T-helper 2 cell treated with Interferon-gamma antibody and Interleukin-4, amounts not matched to agents 100 ng/mL and 5 ng/mL, for 36 hours (primary cell): ENCODE data around the gene NAXD. TPM values are rescaled to one million over a fixed set of nuclear protein-coding genes. Genes with fewer than 3 reads are reported as not detected.

ENCODE experiments used
- intact Hi-C: fragments of 100-400 bp; cut with micrococcal nuclease; formaldehyde crosslinking; loops from one replicate; pipeline ENCODE4 v1.15.1; 2023
- total RNA-seq: library from RNA; stranded (reverse); gene quantifications from 2 replicates; pipeline ENCODE4 v1.2.3, GENCODE V29; 2022

The NAXD gene
- total RNA-seq, 1 donor from 2014 or later, result 24.6 TPM

DNA sequence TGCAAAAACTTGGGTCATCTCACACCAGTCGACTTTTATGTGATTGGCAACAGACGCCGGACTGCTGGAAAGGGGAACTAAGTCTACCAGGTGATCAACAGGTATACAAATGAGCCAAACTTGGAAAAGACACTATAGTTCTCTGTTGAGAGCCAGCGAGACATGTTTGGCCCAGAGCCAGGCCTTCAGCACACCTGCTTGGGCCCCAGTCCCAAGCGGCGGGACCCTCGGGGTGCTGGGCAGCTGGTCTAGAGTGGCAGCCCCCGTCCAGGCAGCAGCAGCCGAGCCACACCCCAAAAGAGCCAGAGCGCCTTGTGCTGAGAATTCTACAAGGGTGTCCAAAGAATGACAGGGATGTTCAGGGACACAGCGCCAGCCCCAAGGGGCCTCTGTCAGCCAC, 28.0 kb downstream of the NAXD start:
- intact Hi-C loops, result no loop called here

DNA sequence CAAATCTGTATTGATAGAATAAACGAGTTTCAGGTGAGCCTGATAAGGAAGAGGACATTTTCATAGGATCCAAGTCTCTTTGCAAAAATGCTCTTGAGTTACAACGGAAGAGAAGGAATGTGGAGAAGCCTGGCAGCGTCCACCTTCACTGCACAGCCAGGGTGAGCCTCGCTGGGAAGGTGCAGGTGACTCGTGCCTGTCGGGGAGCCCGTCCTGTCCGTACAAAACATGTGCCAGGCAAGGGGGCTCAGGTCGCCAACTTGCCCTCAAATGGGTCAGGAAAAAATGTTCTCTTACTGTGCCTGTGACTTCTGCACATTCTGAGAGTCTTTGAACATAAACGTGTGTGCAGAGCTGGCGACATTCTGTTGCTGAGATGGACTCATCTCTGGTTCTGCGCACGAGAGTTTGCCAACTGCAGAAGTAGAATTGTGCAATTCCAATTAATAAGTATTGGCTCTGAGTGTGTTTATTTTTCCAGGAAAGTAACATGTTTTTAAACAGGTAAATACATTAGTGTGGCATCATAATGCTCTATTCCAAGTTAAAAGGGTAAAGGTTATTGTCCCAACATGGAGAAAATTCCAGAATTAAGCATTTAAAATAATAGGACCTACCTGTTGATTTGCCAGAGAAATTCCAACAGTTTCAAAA, 28.6 kb downstream of the NAXD start:
- intact Hi-C loops, result no loop called here

DNA sequence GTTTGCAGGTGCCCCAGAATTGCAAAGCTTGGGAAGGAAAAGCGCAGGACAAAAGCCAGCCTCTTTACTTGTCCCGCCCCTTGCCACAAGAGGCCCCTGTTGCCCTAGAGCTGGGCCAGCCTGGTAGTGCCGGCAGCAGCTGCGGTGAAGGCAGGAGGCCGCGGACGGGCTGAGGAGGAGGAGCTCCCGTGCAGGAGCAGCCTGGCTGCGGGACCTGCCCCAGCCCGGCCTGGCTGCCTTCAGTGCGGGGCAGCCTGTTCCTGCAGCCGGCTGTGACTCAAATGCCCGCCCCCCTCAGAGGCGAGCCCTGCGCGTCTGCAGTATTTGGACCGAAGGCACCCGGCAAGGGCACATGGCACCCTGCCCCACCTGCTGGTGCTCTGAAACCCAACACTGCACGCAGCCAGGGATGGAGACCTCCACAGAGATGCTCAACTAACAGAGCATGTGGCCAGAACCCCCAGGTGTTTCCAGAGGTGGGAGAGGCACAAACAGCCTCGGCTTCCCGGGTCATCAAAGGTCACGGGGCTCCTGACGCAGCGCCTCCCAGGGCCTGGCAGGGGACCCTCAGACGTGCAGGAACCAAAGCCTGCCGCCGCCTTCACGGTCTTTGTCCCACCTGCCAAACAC, 29.7 kb downstream of the NAXD start:
- intact Hi-C loops, result no loop called here

DNA sequence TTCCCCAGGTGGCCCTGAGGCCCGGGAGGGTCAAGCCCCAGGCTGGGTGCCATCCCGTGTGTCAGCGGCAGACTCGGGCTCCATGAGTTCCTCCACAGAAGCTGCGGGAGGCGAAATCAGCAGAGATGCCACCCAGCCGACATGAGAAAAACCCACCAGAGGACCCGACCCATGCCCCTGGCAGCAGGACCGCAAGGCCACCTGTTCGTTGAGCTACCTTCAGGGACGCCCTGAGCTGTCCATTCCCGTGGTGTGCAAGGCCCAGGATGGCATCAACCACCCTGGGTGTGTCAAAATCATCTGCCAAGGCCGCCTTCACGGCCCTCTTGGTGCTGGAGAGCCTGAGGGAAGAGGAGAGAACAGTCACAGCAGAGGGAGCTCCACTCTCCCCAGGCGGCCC, 30.4 kb downstream of the NAXD start:
- intact Hi-C loops, result no loop called here

DNA sequence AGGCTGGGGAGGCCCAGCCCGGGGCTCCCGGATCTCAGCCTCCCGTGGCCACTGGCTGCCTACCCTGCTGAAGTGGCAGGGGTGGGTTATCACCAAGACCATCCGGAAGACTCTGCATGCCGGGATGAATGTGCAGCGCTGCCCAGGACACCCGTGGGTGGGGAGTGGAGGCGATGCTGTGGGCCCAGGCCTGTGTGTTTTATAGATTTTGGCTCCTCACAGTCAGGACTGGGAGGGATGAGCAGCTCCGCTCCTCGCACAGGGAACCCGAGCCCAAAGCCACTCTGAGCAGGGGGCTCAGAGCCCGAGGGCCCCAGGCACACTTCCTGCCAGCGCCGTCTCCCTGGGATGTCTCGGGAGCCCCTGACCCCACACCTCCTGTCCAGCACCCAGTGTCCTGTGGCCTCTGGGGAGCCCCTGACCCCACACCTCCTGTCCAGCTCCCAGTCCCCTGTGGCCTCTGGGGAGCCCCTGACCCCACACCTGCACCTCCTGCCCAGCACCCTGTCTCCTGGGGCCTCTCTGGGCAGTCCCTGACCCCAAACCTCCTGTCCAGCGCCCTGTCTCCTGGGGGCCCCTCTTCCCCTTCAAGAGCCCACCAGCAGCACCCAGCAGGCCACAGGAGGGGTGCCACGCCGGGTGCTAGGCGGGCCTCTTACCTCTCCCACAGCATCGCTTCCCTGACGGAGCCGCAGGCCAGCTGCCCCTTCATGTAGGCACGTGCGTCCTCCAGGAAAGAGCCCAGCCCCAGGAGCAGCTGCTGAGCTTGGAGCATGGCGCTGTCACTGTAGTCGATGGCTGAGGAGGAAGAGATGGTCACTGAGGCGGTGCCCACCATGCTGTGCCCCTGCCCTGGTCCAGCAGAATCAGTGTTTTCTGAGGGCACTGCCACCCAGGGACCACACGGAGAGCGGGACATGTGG, 31.4 kb downstream of the NAXD start:
- intact Hi-C loops, result no loop called here

DNA sequence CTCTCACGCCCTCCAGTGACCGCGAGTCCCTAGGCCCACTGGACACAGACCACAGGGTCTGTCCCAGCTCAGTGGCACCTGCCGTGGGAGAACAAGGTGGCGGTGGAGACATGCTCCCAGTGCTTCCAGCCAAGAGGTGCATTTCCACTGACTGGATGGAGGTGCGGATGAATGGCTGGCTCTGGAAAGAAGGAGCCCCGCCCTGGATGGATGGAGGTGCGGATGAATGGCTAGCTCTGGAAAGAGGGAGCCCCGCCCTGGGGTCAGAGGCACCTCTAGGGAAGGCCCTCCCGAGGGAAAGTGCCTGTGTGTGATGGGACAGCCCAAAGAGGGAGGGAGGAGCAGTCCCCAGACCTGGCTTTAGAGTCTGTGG, 32.0 kb downstream of the NAXD start:
- intact Hi-C loops, result no loop called here

DNA sequence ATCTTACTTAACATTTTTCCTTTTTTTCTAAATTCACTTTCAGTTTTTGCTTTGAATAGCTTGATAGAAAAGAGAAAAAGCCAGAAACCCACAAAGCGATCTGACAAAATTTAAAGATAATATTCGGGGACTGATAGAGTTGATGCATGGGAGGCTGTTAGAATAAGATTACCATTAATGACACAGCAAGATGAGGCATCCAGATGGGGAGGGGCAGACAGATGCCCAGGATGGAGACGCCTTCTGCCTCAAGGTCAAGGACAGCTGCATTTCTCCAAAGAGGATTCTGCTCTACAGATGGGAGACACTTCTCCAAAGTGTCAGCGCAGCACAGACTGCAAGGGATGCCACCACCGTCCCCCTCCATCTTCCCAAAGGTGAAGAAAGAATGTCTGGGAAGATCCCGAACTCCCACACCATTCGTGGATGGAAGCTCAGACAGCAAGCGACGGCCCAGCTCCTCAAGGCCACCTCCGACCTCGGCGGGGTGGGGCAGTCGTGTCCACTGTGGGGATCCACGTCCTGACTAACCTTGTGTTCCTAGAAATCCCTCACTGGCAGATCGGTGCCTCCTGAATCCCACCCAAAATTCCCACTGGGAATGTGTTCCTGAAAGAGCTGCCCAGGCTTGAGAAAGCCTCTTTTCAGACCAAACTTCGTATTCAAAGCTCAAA, 32.9 kb downstream of the NAXD start:
- intact Hi-C loops, result no loop called here

DNA sequence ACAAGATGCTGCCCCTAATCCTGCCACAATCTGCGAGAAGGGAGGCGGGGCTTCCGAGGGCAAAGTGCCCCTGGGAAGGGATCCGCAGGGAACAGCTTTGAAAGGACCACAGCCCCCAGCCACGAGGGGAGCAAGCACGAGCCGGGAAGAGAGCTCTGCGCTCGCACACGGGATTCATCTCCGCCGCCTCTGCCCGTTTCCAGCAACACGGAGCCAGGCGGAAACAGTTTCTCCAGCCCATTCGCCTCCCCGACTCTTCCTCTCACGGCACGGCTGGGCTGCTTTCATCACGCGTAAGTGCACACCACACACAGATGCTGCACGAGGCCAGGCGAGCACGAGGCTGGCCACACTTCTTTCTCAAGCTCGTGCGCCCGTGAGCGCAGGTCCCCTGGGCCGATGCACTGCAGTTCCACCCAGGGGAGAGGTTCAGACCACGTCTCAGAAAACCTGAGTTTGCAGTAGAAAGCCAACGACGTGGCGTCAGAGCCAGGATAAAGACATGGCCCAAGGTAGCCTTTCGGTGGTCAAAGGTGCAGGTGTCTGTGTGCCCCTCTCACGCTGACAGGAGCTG, 33.6 kb downstream of the NAXD start:
- intact Hi-C loops, result no loop called here

DNA sequence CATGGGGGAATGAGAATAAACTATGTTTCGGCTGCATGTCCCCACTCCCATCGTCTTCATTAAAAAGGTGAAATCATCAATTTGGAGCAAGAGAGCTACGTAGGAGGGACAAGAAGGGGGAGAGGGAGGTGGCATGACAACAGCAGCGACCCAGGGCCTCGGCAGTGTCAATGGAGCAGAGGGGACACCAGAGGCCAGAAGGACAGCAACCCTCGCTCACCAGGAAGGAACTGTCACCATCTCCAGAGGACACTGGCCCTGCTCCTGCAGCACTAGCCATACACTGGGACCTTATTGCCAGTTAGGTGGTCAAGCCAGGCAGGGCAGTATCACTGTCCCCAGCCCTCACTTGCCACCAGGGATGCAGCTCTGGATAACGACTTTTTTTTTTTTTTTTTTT, 34.2 kb downstream of the NAXD start:
- intact Hi-C loops, result no loop called here

DNA sequence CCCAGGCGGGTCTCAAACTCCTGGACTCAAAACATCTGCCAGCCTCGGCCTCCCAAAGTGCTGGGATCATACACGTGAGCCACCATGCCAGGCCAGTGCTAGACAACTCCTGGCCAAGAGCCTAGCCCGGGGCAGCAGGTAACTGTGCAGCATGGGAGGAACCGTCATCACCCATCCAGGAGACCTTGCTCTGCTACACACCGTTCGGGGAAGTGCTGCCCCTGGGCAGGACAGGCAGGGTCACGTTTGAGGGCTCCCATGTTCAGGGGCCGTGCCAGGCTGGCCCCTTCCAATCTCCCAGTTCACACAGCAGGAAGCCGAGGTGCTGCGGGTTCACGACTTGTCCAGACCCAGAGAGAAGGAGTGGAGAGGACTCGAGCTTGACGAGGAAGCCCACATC, 35.1 kb downstream of the NAXD start:
- intact Hi-C loops, result no loop called here

DNA sequence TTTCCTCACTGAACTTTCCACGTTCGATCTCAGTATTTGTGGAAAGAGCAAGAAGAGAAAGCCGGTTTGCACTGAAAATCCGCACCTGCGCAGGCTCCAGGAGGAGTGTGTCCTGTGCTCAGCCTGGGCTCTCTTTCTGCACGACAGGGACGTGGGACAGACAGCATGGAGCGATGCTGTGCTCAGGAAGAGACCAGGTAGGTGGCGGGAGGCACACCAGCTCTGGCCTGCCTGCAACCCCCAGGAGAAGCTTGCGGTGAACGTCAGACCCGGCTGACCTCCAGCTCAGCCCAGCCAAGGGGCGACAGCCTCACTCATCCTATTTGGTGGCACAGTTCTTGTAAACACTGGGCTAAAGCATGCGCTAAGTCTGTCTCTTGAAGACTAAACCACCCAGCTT, 35.9 kb downstream of the NAXD start:
- intact Hi-C loops, result no loop called here

DNA sequence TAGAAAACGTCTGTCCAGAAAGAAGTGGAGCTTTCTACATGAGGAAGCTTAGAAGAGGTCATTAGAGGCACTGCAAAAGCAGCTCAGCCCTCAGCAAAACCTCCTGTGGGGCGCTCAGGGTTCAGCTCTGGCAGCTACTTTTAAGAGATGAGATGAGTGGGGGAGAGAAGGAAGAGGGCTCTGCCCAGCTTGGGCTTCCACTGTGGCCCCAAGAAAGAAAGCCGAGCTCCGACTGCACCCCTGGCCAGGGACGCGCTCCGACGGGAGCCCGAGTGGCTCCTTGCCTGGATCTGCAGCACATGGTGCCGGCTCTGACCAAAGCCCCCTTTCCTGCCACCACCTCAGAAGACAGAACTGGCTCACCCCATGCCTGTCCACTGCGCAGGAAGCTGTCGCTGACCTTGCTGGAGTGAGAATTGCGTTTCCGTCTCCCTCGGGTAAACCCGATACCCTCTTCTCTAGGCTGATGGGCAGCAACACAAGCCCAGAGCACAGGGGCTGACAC, 36.4 kb downstream of the NAXD start:
- intact Hi-C loops, result no loop called here

DNA sequence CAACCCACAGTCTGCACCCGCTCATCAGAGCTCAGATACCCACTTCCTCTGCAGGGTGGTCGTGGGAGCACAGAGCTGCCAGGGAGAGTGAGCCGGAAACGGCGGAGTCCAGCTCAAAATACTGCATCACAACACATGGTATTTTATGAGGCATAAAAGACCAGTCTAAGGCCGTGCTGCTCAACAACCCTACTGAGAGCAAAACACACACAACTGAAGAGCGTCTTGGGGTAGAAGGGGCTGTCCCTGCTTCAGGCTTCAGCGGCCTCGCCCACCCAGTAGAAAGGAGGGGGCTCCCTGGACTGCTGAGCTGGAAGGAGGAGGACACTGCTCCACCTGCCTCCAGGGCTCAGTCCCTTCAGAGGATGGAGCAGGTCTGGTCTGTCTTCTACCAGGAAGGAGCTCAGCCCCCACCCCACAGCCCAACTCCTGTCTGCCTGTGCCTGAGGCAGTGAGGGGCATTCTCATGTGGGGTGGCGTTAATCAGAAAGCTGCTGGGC, 36.9 kb downstream of the NAXD start:
- intact Hi-C loops, result no loop called here

DNA sequence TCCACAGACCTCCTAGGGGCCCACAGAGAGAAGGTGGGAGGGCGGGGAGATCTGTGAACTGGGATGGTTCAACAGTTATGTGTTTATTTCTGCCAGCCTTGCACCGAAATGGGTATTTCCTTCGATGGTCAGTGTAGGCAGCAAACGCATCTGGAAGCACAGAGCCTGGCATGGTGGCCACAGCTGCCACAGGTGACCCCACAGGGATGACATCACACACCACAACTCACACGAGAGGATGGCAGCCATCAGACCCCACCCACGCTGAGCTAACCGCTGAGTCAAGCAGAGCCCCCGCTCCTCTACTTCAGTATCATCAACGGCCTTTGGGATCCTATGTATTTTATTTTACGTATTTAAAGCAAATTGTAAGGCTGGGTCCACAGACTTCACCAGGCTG, 37.4 kb downstream of the NAXD start:
- intact Hi-C loops, result no loop called here

DNA sequence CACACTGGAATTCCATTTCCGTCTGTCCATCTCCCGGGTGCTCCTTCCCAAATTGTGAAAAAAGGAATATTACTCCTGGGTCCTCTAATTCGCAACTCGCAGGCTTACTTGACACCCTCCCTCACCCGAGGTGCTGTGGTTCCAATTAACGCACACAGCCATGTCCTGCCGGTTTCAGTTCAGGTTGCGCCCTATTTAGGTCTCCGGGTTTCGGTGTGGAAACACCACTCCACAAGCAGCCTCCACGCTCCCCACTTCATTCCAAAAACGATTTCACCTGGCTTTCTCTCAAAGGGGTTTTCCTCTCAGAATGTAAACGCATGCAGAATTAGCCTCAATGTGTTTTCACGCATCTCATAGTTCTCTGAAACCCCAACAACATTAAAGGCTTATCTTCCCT, 37.9 kb downstream of the NAXD start:
- intact Hi-C loops, result no loop called here

DNA sequence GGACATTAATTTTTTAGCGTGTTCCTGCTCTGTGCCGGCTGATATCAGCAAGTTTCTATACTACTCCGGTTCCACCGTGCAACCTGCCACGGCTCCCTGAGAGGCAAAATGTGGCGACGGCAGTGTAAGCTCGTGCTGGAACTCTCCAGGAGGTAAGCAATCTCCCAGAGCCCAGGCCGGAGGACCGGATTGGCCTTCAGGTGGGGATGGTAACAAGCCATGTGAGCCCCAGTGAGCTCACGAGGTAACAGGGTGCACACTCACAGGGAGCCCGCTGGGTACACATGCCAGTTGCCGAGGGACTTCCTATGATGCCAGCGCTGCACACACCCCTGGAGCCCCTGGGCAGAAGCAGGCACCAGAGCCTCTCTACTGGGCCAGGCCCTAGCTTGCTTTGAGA, 38.5 kb downstream of the NAXD start:
- intact Hi-C loops, result no loop called here

DNA sequence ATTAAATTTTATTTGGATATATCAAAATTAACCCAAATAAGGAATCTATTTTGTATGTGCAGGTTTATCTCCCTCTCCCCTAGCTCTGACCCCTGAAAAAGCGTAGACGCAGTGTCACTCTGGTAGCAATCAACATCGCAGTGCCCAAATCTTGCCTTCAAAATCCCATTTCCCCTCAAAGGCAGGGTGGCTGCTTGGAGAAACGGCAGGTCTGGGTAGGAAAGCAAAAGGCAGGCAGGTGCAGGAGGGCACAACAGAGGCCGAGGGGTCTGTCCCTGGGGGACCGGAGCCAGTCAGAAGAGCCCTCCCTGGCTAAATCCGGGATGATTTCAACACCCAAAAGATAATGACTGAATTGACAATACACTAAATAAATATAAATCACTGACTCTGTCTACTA, 41.9 kb downstream of the NAXD start:
- intact Hi-C loops, result no loop called here

DNA sequence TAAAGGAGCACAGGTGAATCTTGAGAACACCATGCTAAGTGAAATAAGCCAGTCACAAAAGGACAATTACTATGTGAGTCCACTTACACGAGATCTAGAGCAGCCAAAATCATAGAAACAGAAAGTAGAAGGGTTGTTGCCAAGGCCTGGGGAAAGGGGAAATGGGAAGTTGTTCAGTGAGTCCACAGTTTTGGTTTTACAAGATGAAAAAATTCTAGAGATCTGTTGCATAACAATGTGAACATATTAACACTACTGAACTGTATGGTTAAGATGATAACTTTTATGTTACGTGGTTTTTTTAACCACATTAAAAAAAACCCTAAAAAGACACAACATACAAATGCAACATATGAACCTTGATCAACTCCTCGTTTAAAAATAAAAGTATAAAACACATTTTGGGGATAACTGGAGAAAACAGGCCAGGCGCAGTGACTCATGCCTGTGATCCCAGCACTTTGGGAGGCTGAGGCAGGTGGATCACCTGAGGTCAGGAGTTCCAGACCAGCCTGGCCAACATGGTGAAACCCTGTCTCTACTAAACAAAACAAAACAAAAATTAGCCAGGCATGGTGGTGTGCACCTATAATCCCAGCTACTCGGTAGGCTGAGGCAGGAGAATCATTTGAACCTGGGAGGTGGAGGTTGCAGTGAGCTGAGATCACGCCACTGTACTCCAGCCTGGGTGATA, 43.0 kb downstream of the NAXD start:
- intact Hi-C loops, result loop anchor here (1.0 kb wide), 1 partner anchor 43 kb away; the partner anchor contains the start of gene NAXD

DNA sequence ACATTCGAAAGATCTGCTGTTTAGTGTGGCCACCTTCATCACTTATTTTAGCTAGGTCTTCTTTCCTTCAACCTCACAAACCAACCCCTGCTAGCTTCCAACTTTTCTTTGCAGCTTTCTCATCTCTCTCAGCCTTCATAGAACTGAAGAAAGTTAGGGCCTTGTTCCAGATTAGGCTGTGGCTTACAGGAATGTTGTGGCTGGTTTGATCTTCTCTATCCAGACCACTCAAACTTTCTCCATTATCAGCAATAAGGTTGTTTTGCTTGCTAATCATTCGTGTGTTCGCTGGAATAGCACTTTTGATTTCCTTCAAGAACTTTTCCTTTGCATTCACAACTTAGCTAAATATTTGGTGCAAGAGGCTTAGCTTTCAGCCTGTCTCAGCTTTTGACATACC, 45.9 kb downstream of the NAXD start:
- intact Hi-C loops, result no loop called here

DNA sequence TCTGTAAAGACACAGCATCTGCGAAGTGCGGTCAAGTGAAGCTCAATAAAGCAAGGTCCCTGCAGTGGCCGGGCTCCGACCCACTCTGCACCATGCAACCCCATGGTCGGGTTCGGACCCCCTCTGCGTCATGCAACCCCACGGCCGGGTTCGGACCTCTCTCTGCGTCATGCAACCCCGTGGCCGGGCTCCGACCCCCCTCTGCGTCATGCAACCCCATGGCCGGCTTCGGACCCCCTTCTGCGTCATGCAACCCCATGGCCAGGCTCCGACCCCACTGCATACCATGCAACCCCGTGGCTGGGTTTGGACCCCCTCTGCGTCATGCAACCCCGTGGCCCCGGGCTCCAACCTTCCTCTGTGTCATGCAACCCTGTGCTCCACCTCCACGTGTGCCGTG, 46.7 kb downstream of the NAXD start:
- intact Hi-C loops, result no loop called here
